ENCODE results near the gene NUP42. TPM values are rescaled to one million over a fixed set of nuclear protein-coding genes. Genes with fewer than 3 reads are reported as not detected.

NUP42 gene
- total RNA-seq, 1 donor from 2014 or later: 20.3 TPM

DNA sequence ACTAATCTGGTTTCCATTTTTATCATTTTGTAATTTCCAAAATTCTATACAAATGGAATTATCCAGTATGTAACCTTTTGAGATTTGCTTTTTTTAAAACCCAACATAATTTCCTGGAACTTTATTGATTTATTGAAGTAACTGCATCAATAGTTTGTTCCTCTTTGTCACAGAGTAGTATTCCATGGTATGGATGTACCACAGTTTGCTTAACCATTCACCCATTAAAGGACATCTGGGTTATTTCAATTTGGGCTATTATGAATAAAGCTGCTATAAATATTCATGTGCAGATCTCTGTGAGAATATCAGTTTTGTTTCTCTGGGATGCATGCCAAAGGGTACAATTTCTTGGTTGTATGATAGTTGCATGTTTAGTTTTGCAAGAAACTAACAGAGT, 67.6 kb downstream of the NUP42 start:
- peaks cover 16% of the 10 kb centered on the region for H3K27me3 ChIP-seq (ENCODE audit: low read depth)
- peak overlapping the region; percentile 77 for H3K4me3 ChIP-seq
- H3K4me1 ChIP-seq: peaks cover 44% of the 10 kb centered on the region
- H3K9me3 ChIP-seq (replicated peaks): peaks cover 7% of the 10 kb centered on the region
- TF ChIP-seq, protein P1, sequence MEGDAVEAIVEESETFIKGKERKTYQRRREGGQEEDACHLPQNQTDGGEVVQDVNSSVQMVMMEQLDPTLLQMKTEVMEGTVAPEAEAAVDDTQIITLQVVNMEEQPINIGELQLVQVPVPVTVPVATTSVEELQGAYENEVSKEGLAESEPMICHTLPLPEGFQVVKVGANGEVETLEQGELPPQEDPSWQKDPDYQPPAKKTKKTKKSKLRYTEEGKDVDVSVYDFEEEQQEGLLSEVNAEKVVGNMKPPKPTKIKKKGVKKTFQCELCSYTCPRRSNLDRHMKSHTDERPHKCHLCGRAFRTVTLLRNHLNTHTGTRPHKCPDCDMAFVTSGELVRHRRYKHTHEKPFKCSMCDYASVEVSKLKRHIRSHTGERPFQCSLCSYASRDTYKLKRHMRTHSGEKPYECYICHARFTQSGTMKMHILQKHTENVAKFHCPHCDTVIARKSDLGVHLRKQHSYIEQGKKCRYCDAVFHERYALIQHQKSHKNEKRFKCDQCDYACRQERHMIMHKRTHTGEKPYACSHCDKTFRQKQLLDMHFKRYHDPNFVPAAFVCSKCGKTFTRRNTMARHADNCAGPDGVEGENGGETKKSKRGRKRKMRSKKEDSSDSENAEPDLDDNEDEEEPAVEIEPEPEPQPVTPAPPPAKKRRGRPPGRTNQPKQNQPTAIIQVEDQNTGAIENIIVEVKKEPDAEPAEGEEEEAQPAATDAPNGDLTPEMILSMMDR (IDR thresholded peaks at IDR 0.05; ENCODE audit: borderline replicate concordance): no peak
- no peak for DNase-seq
- no peak overlapping the region for H3K27ac ChIP-seq (replicated peaks)
- intact Hi-C loops (cut with micrococcal nuclease): no loop called here
- peaks cover 30% of the 10 kb centered on the region for H3K36me3 ChIP-seq

Other genes with a start within 250 kb of the NUP42 start
- gene HYCC1, start 167.9 kb upstream of the NUP42 start, total RNA-seq: 34.8 TPM
- 150 TPM for gene KLHL7, start 76.3 kb upstream of the NUP42 start, total RNA-seq
- 288 TPM for gene GPNMB, start 64.7 kb downstream of the NUP42 start, total RNA-seq
- gene MALSU1, start 117.3 kb downstream of the NUP42 start, total RNA-seq: 85.9 TPM